SJCRH30 (cell line): ENCODE results near the gene ACTR8. TPM values are rescaled to one million over a fixed set of nuclear protein-coding genes. Genes with fewer than 3 reads are reported as not detected.
A peak's percentile ranks its signal among the peaks of the same experiment; 100 is the strongest.
"Not testable (repeated sequence)": the region's sequence is repeated elsewhere in the genome, so short reads cannot be mapped to it uniquely, and the experiment has no call there.

Experiments
- DNase-seq, 2 experiments: peaks; one replicate each; pipeline ENCODE4 v3.0.0-alpha.2; 2015 to 2020
- H3K27ac ChIP-seq: fragments of 250-450 bp; sonication (Bioruptor Pico); 2 replicates; pipeline ENCODE4 v1.5.1; 2020; ENCODE audit warnings: mild to moderate bottlenecking, moderate library complexity
- H3K27me3 ChIP-seq: fragments of 250-450 bp; sonication (Bioruptor Pico); 2 replicates; pipeline ENCODE4 v1.5.1; 2020; ENCODE audit warnings: mild to moderate bottlenecking, moderate library complexity
- H3K36me3 ChIP-seq: fragments of 250-450 bp; sonication (Bioruptor Pico); 2 replicates; pipeline ENCODE4 v1.5.1; 2020; ENCODE audit warnings: mild to moderate bottlenecking, moderate library complexity
- H3K4me1 ChIP-seq: fragments of 250-450 bp; sonication (Bioruptor Pico); 2 replicates; pipeline ENCODE4 v1.5.1; 2020; ENCODE audit warnings: mild to moderate bottlenecking, moderate library complexity
- H3K4me3 ChIP-seq: fragments of 250-450 bp; sonication (Bioruptor Pico); 2 replicates; pipeline ENCODE4 v1.5.1; 2020; ENCODE audit warnings: mild to moderate bottlenecking, moderate library complexity
- H3K9me3 ChIP-seq: fragments of 250-450 bp; sonication (Bioruptor Pico); replicated peaks from 2 replicates; pipeline ENCODE4 v1.5.1; 2020; ENCODE audit warnings: mild to moderate bottlenecking, moderate library complexity
- total RNA-seq: library from RNA; depleted of rRNA; stranded (reverse); fragments of >200 nt; shearing (Covaris generic); gene quantifications from 2 replicates; pipeline ENCODE4 v1.2.3, GENCODE V29; 2014; rRNA removed

Gene ACTR8, protein sequence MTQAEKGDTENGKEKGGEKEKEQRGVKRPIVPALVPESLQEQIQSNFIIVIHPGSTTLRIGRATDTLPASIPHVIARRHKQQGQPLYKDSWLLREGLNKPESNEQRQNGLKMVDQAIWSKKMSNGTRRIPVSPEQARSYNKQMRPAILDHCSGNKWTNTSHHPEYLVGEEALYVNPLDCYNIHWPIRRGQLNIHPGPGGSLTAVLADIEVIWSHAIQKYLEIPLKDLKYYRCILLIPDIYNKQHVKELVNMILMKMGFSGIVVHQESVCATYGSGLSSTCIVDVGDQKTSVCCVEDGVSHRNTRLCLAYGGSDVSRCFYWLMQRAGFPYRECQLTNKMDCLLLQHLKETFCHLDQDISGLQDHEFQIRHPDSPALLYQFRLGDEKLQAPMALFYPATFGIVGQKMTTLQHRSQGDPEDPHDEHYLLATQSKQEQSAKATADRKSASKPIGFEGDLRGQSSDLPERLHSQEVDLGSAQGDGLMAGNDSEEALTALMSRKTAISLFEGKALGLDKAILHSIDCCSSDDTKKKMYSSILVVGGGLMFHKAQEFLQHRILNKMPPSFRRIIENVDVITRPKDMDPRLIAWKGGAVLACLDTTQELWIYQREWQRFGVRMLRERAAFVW
- 20.3 and 21.6 TPM in 2 replicates for total RNA-seq

DNA sequence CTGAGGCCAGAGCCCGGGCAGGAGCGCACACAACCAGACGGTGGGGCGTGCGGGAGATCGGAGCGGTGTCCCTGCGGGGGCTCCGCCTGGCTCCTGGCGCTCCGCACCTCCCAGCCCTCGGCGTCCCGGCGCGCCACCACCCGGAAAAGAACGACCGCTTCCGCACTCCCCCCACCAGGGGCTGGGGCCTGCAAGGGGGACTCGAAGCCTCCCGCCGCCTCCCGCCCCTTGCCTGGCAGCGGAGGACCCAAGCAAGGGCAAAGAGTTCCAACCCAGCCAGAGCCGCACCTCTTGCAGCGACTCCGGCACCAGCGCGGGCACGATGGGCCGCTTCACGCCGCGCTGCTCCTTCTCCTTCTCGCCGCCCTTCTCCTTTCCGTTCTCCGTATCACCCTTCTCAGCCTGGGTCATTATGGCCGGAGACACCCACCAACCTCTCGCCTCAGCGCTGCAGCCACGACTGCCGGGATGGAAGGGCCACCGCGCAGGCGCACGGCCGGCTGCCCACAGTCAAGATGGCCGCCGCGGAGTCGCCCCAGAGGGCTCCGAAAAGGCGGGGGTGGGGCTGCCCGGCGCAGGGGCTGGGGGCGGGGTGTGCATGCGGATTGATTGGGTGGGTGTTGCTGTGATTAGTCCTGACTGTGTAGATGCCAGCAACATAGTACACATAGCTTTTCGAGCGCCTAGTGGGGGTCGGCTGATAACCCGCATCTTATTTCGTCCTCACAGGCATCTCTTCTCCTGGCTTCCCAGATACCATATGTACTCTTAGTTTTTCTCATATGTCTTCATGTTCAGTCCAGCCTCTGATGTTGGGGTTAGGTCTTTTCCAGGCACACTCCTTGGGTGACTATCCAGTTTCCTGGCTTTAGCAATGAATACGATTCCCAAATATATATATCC, at the start of gene ACTR8:
Gene ACTR8, minus strand, starts transcription at position 462 of the 903 bp plus-strand sequence. Its CDS starts 51 bp downstream, at position 411.
- DNase-seq, result peak; percentile 85 to 87
- Histone ChIP-seq H3K27me3 (no peaks in the 10 kb centered on the region), H3K4me3 (peak within 1 kb of the TSS; percentile 98), H3K4me1 (no peaks in the 10 kb centered on the region), H3K9me3 (no peaks in the 10 kb centered on the region), H3K27ac (peak within 1 kb of the TSS; percentile 83), H3K36me3 (peaks cover 30% of the 10 kb centered on the region)

DNA sequence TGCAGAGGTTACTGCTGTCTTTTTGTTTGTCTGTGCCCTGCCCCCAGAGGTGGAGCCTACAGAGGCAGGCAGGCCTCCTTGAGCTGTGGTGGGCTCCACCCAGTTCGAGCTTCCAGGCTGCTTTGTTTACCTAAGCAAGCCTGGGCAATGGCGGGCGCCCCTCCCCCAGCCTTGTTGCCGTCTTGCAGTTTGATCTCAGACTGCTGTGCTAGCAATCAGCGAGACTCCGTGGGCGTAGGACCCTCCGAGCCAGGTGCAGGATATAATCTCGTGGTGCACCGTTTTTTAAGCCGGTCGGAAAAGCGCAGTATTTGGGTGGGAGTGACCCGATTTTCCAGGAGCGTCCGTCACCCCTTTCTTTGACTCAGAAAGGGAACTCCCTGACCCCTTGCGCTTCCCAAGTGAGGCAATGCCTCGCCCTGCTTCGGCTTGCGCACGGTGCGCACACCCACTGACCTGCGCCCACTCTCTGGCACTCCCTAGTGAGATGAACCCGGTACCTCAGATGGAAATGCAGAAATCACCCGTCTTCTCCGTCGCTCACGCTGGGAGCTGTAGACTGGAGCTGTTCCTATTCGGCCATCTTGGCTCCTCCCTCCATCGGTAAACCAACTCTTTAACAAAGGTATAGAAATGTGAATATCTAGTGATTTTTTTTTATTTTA, 45.4 kb upstream of the ACTR8 start:
- H3K4me3 ChIP-seq, result not testable (repeated sequence)

GRCh38 chr3:53921296-53921695, 39.3 kb upstream of the ACTR8 start:
- Histone ChIP-seq H3K4me3 (no peak overlapping the region), H3K9me3 (no peaks in the 10 kb centered on the region), H3K4me1 (no peaks in the 10 kb centered on the region), H3K27me3 (no peaks in the 10 kb centered on the region), H3K27ac (no peak overlapping the region), H3K36me3 (no peaks in the 10 kb centered on the region)
- DNase-seq, result peak in 1 of 2 experiments; percentile 2

More for the DNA sequence above, 45.4 kb upstream of the ACTR8 start:
- H3K27me3 ChIP-seq, H3K27ac ChIP-seq, DNase-seq, H3K36me3 ChIP-seq, H3K9me3 ChIP-seq, H3K4me1 ChIP-seq: not testable (repeated sequence)

DNA sequence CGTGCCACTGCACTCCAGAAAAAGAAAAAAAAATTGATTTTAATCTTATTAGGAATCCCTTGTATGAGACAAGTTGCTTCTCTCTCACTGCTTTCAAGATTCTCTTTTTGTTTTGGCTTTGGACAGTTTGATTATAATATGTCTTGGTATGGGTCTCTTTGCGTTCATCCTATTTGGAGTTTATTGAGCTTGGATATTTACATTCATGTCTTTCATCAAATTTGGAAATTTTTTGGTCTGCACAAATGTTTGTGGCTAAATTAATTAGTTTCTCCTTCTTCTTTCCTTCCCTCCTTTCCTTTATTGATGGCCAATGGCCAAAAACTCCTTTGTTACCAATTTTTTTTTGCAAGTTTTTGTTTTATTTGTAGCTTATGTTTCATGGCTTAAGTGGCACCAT, 37.8 kb upstream of the ACTR8 start:
- no peaks in the 10 kb centered on the region for H3K36me3 ChIP-seq
- no peaks in the 10 kb centered on the region for H3K9me3 ChIP-seq
- H3K27ac ChIP-seq, result no peak overlapping the region
- H3K27me3 ChIP-seq, result no peaks in the 10 kb centered on the region
- H3K4me1 ChIP-seq, result no peaks in the 10 kb centered on the region
- no peak overlapping the region for H3K4me3 ChIP-seq
- DNase-seq, result no peak

GRCh38 chr3:53913401-53913800, 31.4 kb upstream of the ACTR8 start:
- DNase-seq, result no peak
- Histone ChIP-seq H3K4me1 (no peaks in the 10 kb centered on the region), H3K27me3 (no peaks in the 10 kb centered on the region), H3K9me3 (no peaks in the 10 kb centered on the region), H3K27ac (no peak overlapping the region), H3K36me3 (no peaks in the 10 kb centered on the region), H3K4me3 (no peak overlapping the region)

GRCh38 chr3:53902711-53903110, 20.8 kb upstream of the ACTR8 start:
- Histone ChIP-seq H3K27me3 (no peaks in the 10 kb centered on the region), H3K4me3 (no peak overlapping the region), H3K4me1 (no peaks in the 10 kb centered on the region), H3K9me3 (no peaks in the 10 kb centered on the region), H3K36me3 (no peaks in the 10 kb centered on the region), H3K27ac (no peak overlapping the region)
- no peak for DNase-seq

DNA sequence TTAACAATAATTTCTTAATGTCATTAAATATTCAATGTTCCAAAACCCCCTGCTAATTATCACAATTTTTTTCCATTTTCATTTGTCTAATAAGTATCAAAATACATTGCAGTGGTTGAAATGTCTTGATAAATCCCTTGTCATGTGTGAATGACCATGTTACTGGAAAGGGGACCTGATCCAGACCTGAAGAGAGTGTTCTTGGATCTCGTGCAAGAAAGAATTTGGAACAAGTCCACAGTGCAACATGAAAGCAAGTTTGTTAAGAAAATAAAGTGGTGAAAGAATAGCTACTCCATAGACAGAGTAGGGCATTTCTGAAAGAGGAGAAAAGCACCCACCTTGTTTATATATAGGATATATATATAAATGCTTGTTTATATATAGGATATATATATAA, 20.1 kb upstream of the ACTR8 start:
- Histone ChIP-seq H3K27me3 (no peaks in the 10 kb centered on the region), H3K4me1 (no peaks in the 10 kb centered on the region), H3K36me3 (no peaks in the 10 kb centered on the region), H3K9me3 (no peaks in the 10 kb centered on the region), H3K27ac (no peak overlapping the region), H3K4me3 (no peak overlapping the region)
- no peak for DNase-seq

DNA sequence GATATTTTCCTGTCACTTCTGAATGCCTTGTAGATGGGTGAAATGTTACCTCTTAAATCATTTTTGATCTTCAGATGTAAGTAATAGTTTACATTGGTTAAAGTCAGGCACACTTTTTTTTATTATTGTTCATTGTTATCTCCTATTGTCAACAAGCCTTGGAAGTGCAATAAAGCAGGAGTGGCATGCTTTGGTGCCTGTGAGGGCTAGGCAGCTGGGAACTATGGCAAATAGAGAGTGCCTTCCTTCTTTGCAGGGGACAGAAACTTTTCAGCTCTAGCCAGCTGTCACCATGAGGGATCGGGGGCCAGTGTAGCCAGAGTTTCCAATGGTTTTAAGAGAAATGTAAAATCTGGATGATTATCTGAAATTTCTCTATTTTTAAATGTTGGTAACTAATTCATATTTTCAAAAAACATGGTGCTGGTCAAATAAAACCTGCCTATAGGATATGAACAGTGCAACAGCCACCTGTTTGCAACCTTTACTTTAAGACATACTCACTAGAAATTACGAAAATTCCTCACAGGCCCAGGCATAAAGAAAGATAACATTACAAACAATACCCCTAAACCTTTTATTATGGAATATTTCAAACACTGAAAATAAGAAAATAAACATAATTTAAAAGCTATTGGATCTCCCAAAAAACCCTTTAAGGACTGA, 18.8 kb upstream of the ACTR8 start:
- no peaks in the 10 kb centered on the region for H3K27me3 ChIP-seq
- H3K4me3 ChIP-seq, result no peak overlapping the region
- no peak for DNase-seq
- H3K9me3 ChIP-seq, result no peaks in the 10 kb centered on the region
- no peak overlapping the region for H3K27ac ChIP-seq
- H3K4me1 ChIP-seq, result no peaks in the 10 kb centered on the region
- H3K36me3 ChIP-seq, result no peaks in the 10 kb centered on the region

DNA sequence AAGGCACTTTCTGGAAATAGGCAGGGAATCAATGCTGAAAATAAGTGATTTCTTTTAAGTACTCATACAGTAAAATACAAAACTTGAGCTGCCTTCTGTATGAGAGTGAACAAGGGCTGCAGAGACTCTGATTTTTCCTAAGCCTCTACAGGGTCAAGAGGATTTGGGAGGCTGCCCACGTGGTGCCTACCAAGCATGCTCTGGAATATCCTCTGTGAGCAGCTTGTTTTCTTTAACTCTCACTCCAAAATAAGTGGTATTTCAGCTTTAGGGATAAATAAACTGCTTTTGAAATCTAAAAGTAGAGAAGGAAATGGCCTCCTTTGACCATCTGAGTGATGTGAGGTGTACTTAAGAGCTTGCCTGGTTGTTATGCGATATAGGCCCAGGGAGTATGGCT, 17.8 kb upstream of the ACTR8 start:
- DNase-seq, result no peak
- Histone ChIP-seq H3K4me1 (no peaks in the 10 kb centered on the region), H3K27me3 (no peaks in the 10 kb centered on the region), H3K27ac (no peak overlapping the region), H3K36me3 (no peaks in the 10 kb centered on the region), H3K4me3 (no peak overlapping the region), H3K9me3 (no peaks in the 10 kb centered on the region)

- H3K4me3 ChIP-seq, result peak overlapping the region; percentile 74
These were observed 10.3 kb upstream of the ACTR8 start for GRCh38 chr3:53892286-53892637.

GRCh38 chr3:53891497-53892285, 9.7 kb upstream of the ACTR8 start, which contains the start of gene SELENOK:
TSS of gene SELENOK (minus strand) at chr3:53891859.
- Histone ChIP-seq H3K27ac (peak within 1 kb of the TSS; percentile 46), H3K27me3 (no peaks in the 10 kb centered on the region), H3K9me3 (no peaks in the 10 kb centered on the region), H3K4me3 (peak within 1 kb of the TSS; percentile 74), H3K36me3 (peaks cover 3% of the 10 kb centered on the region), H3K4me1 (peaks cover 6% of the 10 kb centered on the region)
- DNase-seq, result peak; percentile 96 to 97

More at GRCh38 chr3:53892286-53892637, 10.3 kb upstream of the ACTR8 start:
- H3K27me3 ChIP-seq, result no peaks in the 10 kb centered on the region
- no peaks in the 10 kb centered on the region for H3K9me3 ChIP-seq
- peak overlapping the region; percentile 46 for H3K27ac ChIP-seq
- H3K36me3 ChIP-seq, result peaks cover 3% of the 10 kb centered on the region
- H3K4me1 ChIP-seq, result peaks cover 6% of the 10 kb centered on the region
- no peak for DNase-seq

DNA sequence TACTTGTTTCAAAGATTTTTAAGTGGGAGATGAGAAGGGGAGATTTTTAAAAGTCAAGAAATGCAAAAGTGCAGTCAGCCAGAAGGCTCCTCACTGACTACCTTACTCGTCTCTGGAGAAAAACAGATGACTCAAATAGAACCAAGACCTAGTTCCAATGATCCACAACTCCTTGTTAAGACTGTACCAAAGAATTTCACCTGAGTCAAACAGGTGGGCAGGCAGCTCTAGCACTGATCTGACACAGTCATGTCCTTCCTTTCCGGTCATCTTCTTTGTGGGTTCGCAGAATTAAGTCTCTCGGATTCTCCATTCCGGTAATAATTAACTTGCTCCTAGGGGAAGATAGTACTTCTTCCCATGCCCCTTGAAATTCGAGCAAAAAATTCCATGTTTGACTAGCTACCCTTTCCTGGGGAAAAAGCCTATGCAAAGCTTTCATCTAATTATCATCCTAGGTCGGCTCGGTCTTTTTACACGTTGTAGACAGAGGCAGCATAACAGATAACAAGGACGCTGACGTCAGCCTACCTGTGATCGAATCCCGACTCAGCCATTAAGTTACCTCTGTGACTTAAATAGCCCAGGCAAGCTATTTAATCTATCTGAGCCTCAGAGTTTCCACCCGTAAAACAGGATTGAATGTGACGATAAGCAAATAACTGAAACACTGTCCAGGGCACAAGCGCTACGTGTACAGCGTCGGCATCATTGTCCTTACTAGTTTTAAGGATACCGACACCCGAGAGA, 8.9 kb upstream of the ACTR8 start:
- H3K27ac ChIP-seq, result peak overlapping the region; percentile 46
- peak overlapping the region; percentile 74 for H3K4me3 ChIP-seq
- peaks cover 3% of the 10 kb centered on the region for H3K36me3 ChIP-seq
- H3K4me1 ChIP-seq, result peaks cover 6% of the 10 kb centered on the region
- peak in 1 of 2 experiments; percentile 12 for DNase-seq
- H3K27me3 ChIP-seq, result no peaks in the 10 kb centered on the region
- no peaks in the 10 kb centered on the region for H3K9me3 ChIP-seq

DNA sequence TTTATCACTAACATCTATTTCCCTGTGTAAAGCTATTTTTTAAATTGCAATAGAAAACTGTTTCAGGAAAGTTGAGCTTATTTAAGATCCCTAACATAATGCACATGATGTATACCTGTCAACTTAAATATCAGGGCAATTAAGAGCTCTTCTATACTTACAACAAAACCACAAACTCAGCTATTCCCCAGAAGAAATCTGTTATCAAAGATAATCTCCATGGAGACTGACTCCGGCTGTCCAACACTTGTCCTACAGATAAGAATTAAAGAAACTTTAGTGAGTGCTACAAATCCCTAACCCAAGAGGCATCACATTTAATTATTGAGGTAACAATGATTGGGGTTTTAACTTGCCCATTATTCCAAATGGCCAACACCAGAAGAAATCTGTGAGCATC, 6.3 kb upstream of the ACTR8 start:
- Histone ChIP-seq H3K36me3 (peaks cover 9% of the 10 kb centered on the region), H3K4me1 (peaks cover 6% of the 10 kb centered on the region), H3K9me3 (no peaks in the 10 kb centered on the region), H3K27ac (no peak overlapping the region), H3K4me3 (no peak overlapping the region), H3K27me3 (no peaks in the 10 kb centered on the region)
- DNase-seq, result no peak
